Subcutaneous adipose tissue (tissue), 4 donors: Measurements from ENCODE around the gene ARHGEF3. TPM values are rescaled to one million over a fixed set of nuclear protein-coding genes. Genes with fewer than 3 reads are reported as not detected.

Source experiments
- total RNA-seq, 4 donors: library from RNA; depleted of rRNA; stranded (reverse); fragments of >200 nt; gene quantifications; one replicate each; pipeline ENCODE4 v1.1.0, GENCODE V29; 2016
- TF ChIP-seq, protein P1 (sequence below): fragments of 450-650 bp; IDR thresholded peaks from one replicate; pipeline ENCODE4 v1.5.1; 2016; ENCODE audit warnings: low read depth, mild to moderate bottlenecking, control low read depth, antibody characterized with exemption, moderate library complexity

ARHGEF3 gene
- total RNA-seq, 4 donors from 2014 or later: 11.3 to 28.0 (median 19.0) TPM

DNA sequence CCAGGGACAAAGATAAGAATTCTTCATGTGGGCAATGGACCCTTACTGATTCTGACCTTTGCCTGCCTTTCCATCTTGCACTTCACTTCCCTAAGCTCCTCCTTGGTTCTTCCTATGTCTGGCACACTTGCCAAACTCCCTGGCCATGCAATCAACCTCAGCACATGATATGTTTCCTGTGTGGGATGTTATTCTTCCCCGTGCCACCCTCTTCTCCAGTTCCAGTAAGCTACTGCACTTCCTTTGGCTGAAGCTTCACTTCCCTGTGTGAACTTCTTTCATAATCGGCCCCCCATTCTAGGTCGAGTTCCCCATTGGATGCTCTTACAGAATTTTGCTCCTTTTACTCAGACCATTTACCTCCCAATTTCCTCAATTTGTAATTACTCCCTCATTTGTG lies 108.0 kb downstream of the ARHGEF3 start:
- TF ChIP-seq, protein P1, sequence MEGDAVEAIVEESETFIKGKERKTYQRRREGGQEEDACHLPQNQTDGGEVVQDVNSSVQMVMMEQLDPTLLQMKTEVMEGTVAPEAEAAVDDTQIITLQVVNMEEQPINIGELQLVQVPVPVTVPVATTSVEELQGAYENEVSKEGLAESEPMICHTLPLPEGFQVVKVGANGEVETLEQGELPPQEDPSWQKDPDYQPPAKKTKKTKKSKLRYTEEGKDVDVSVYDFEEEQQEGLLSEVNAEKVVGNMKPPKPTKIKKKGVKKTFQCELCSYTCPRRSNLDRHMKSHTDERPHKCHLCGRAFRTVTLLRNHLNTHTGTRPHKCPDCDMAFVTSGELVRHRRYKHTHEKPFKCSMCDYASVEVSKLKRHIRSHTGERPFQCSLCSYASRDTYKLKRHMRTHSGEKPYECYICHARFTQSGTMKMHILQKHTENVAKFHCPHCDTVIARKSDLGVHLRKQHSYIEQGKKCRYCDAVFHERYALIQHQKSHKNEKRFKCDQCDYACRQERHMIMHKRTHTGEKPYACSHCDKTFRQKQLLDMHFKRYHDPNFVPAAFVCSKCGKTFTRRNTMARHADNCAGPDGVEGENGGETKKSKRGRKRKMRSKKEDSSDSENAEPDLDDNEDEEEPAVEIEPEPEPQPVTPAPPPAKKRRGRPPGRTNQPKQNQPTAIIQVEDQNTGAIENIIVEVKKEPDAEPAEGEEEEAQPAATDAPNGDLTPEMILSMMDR: no peak

DNA sequence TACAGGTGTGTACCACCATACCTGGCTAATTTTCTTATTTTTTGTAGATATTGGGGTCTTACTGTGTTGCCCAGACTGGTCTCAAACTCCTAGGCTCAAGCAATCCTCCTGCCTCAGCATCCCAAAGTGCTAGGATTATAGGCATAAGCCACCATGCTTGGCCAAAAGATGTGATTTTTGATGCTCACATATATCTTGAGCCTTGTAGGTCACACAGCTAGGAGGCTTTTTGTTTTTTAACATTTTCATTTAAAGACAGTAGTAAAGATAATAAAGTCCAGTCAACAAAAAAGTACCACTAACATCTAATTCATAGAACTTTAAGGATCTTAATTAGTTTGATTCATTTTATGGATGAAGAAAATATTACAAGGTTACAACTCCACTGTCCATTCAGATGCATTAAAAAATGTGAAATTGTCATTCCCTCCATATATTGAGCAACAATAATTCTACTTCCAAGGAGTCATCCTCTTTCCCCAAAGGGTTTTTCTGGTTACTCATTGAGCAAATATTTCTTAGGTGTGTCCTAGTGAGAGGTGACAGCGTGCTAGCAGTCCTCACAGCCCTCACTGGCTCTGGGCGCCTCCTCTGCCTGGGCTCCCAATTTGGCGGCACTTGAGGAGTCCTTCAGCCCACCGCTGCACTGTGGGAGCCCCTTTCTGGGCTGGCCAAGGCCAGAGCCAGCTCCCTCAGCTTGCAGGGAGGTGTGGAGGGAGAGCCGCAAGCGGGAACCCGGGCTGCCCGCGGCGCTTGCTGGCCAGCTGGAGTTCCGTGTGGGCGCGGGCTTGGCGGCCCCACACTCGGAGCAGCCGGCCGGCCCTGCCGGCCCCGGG lies 110.4 kb downstream of the ARHGEF3 start:
- TF ChIP-seq, protein P1: no peak

DNA sequence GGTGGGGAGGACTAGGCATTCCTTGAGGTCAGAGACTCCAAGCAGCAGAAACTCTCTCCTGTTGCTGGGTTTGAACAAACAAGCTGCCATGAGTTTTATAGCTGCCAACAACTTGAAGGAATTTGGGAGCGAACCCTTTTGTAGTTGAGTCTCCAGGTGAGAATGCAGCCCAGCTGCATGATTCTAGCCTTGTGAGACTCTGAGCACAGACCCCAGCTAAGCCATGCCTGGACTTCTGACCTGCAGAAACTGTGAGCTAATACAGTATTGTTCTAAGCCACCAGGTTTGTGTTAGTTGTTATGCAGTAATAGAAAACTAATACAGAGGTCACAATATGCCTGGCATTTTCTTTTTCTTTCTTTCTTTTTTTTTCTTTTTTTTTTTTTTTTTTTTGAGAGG lies 112.4 kb downstream of the ARHGEF3 start:
- TF ChIP-seq, protein P1: no peak

DNA sequence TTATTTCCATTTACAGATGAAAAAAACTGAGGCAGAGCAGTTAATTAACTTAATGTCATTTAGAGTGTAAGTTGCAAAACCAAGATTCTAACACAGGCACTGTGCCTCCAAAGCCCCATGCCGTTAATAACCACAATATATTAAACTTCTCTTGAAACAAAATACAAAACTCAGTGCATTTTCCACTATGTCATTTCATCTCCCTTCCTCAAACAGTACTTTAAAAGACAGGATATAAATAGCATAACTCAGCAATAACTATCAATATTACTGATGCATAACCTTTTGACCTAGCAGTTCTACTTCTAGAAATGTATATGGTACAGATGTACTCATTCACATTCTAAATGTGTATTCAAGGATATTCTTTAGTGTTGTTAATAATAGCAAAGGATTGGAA lies 113.6 kb downstream of the ARHGEF3 start:
- TF ChIP-seq, protein P1: no peak

DNA sequence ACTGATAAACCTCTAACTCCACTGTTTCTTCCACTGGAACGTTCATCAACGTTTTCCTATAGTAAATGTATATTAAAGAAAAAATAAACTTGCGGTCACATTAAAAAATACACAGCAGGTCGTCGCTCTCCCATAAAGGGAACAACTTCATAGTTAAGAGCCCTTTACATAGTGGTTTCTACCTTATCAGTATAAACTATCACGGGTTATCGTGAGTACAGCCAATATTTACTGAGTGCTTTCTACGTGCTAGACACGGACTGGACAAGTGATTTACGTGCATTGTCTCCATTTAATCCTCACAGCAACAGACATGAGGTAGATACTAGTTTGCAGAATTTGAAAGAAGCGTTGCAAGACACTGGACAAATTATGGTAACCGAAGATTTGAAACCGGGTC lies 117.7 kb downstream of the ARHGEF3 start:
- TF ChIP-seq, protein P1: no peak

DNA sequence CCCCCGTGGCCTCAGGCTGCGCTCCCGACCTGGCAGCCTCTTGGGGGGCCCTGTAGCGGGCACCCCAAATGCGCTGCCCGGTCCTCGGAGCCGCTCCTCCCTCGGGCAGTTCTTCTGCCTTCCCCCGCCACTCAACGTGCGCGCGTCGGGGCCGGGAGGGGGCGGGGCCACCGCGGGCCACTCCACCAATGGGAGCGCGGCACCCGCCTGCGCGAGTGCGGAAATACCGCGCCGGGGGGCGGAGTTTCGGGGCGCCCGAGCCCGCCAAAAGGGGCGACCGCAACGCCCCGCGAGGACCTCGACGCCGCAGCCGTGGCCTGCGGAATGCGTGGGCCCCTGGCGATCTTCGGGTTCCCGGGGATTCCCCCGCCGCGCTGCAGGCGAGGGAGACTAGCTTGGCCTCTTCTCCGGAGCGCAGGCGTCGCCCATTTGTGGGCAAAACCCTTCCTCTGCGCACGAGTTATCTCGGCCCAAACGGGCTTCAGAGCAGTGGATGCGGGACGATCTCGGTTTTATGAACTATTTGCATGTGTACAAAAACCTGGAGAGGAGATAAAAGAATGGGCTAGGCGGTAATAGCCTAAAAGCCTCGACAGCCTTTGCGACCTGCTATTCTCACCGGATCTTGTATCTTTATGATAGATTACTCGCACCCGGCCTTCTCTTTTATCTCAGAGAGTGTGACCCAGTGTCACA lies 118.5 kb downstream of the ARHGEF3 start, which contains the start of gene TASOR:
Gene TASOR (minus strand): TSS at position 144 of the 696 bp plus-strand sequence. CDS start 259 bp downstream, outside the sequence.
- TF ChIP-seq, protein P1: no peak

DNA sequence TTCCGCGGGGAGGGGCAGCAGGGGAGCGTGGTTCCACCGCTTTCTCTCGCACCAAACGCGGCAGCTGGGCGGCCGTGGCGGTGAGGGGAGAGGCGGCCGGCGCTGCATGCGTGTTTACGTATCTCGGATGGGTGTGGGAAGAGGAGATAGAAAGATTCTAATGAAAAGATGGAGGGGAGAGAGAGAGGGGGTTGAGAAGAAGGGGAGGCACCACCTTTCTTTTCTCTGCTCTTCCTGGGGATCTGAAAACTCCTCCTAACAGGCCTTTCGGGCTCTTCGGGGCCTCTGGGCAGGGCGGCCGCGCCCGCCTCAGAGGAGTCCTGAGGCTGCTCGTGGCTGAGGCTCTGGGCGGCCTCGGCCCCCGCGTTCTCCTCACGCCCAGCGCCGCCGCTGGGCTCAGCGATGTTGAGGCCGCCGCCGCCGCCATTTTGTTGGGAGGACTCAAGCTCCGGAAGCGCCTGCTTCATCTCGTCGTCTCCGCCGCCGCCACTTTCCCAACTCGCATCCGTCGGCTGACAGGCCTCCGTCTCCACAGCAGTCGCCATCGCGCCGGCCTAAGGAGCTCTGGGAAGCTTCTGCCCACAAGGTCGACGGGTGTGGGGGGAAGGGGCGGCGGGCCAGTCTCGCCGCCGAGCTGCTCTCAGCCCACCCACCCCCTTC lies 119.2 kb downstream of the ARHGEF3 start:
- TF ChIP-seq, protein P1: no peak
